HepG2 (cell line): ENCODE data around the gene CCL23. TPM values are rescaled to one million over a fixed set of nuclear protein-coding genes. Genes with fewer than 3 reads are reported as not detected.

ENCODE experiments used
- CEBPG ChIP-seq: IDR thresholded peaks from 2 replicates; pipeline ENCODE4 v1.6.1; 2016
- CTCF ChIP-seq: sonication (generic); formaldehyde crosslinking; IDR thresholded peaks from 2 replicates; pipeline ENCODE4 v1.5.0; 2020; ENCODE audit warnings: mild to moderate bottlenecking, missing genetic modification reagents, moderate library complexity
- NFRKB ChIP-seq: fragments of 450-650 bp; IDR thresholded peaks from 2 replicates; pipeline ENCODE4 v1.6.1; 2017
- RARG ChIP-seq: sonication (generic); formaldehyde crosslinking; IDR thresholded peaks from 2 replicates; pipeline ENCODE4 v1.4.0; 2020; ENCODE audit warnings: low read depth, mild to moderate bottlenecking, missing genetic modification reagents
- RBM39 ChIP-seq: fragments of 200-400 bp; formaldehyde crosslinking; IDR thresholded peaks from one replicate; pipeline ENCODE4 v1.6.1; 2018; ENCODE audit warnings: antibody characterized with exemption, mild to moderate bottlenecking, low read depth, low read length; ENCODE audit not compliant: poor library complexity, severe bottlenecking
- TFDP1 ChIP-seq: IDR thresholded peaks from 2 replicates; pipeline ENCODE4 v1.6.1; 2016; ENCODE audit warnings: missing compliant biosample characterization, missing genetic modification reagents, borderline replicate concordance
- THYN1 ChIP-seq: sonication (generic); formaldehyde crosslinking; IDR thresholded peaks from 2 replicates; pipeline ENCODE4 v1.8.1; 2023; ENCODE audit warnings: low read depth, mild to moderate bottlenecking, moderate library complexity, missing genetic modification reagents, borderline replicate concordance
- WIZ ChIP-seq: sonication (generic); formaldehyde crosslinking; IDR thresholded peaks from 2 replicates; pipeline ENCODE4 v1.5.1; 2020; ENCODE audit warnings: mild to moderate bottlenecking, missing genetic modification reagents
- ZHX2 ChIP-seq, 2 experiments: sonication (generic) in 1 of 2; formaldehyde crosslinking in 1 of 2; IDR thresholded peaks; 2 replicates each; pipeline versions ENCODE4 v1.6.1 to v1.9.0; 2014 to 2022; ENCODE audit warnings: antibody characterized with exemption in 1 of 2, borderline replicate concordance in 1 of 2, inconsistent platforms in 1 of 2, low read depth in 1 of 2, missing genetic modification reagents in 1 of 2
- ZNF207 ChIP-seq: fragments of 450-650 bp; IDR thresholded peaks from 2 replicates; pipeline ENCODE4 v1.6.1; 2016; ENCODE audit warnings: antibody characterized with exemption, borderline replicate concordance
- ZNF512B ChIP-seq: sonication (generic); formaldehyde crosslinking; IDR thresholded peaks from 2 replicates; pipeline ENCODE4 v1.5.1; 2020; ENCODE audit warnings: missing genetic modification reagents, mild to moderate bottlenecking, borderline replicate concordance
- ZNF614 ChIP-seq: IDR thresholded peaks from 2 replicates; pipeline ENCODE4 v1.6.1; 2018; ENCODE audit warnings: missing biosample characterization, missing genetic modification reagents, inconsistent platforms, borderline replicate concordance
- ZSCAN31 ChIP-seq: sonication (generic); formaldehyde crosslinking; IDR thresholded peaks from 2 replicates; pipeline ENCODE4 v1.5.0; 2020; ENCODE audit warnings: low read depth, mild to moderate bottlenecking, missing genetic modification reagents
- polyA plus RNA-seq, 8 experiments: library from polyadenylated mRNA; depleted of rRNA in 3 of 8; stranded (reverse) in 7 of 8; unstranded in 1 of 8; fragments of >200 nt; fragmentation: Illumina TruSeq in 4 of 8; extraction: Trizol in 4 of 8; gene quantifications; 2 replicates each; pipeline versions ENCODE4 v1.2.1 to v1.2.3, GENCODE V29; 2011 to 2016; ENCODE audit warnings: low read depth in 4 of 8, missing spikeins in 1 of 8, mixed read lengths in 1 of 8; ENCODE audit not compliant: insufficient read depth in 1 of 8
- total RNA-seq, 5 experiments: library from RNA; depleted of rRNA; stranded (reverse); fragments of >200 nt; fragmentation: Illumina TruSeq; extraction: Trizol; gene quantifications; 2 replicates each; pipeline ENCODE4 v1.2.3, GENCODE V29; 2016; ENCODE audit warnings: low read depth in 1 of 5

Gene CCL23
- total and polyA plus RNA-seq, 2 of the 13 experiments (the other 11 are each of a cell fraction or from before 2014, with no cell fraction given), result not detected

GRCh38 chr17:35973333-35974260, 44.2 kb downstream of the CCL23 start (continued):
- TF ChIP-seq ZHX2 (IDR thresholded peaks at IDR 0.05; ENCODE audit: low read depth) (0 out of 2 replicates have a peak, but pooled peaks have one; percentile 41), ZHX2 (CRISPR knock-in tag; IDR thresholded peaks at IDR 0.05; ENCODE audit: borderline replicate concordance) (no peak), RBM39 (no peak), ZNF207 (no peak), ZNF512B (peak; percentile 63; the same call in 1 of the 2 replicates), THYN1 (CRISPR knock-in tag) (no peak), NFRKB (no peak), ZSCAN31 (CRISPR knock-in tag) (no peak), CEBPG (CRISPR knock-in tag) (peak; percentile 69), RARG (no peak), CTCF (peak; percentile 21; the same call in 1 of the 2 replicates), WIZ (peak; percentile 76), ZNF614 (CRISPR knock-in tag) (peak; percentile 88), TFDP1 (CRISPR knock-in tag) (no peak)
